HG02571 (cell line): Measurements from ENCODE around the gene GTF2H1.
A peak's percentile ranks its signal among the peaks of the same experiment; 100 is the strongest.
"Not testable (repeated sequence)": the region's sequence is repeated elsewhere in the genome, so short reads cannot be mapped to it uniquely, and the experiment has no call there.

Source experiments
- ATAC-seq: cut with Tn5 transposase; IDR thresholded peaks from one replicate; pipeline ENCODE4 v1.9.1; 2021; ENCODE audit warnings: mild to moderate bottlenecking, moderate library complexity; ENCODE audit not compliant: unreplicated experiment

GTF2H1 gene

DNA sequence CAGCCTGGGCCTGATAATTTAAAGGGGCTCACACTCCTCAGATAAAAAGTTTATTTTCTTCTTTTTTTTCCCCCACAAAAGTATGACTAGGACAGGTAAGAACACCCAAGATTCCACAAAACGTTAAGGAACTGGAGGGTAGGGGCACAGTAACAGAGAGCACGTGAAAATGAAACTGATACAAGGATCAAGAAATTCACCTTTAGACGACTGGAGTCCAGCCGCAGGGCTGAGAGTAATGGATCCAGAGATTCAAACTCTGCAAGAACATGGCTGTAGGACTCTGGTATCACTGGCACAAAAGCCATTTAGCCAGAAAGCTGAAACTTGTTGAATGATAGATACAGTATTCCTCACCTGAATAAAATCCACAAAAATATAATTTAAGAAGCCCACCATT is 4.8 kb upstream of the GTF2H1 start:
- no peak for ATAC-seq

GRCh38 chr11:18319914-18320313 is 2.5 kb upstream of the GTF2H1 start:
- no peak for ATAC-seq

DNA sequence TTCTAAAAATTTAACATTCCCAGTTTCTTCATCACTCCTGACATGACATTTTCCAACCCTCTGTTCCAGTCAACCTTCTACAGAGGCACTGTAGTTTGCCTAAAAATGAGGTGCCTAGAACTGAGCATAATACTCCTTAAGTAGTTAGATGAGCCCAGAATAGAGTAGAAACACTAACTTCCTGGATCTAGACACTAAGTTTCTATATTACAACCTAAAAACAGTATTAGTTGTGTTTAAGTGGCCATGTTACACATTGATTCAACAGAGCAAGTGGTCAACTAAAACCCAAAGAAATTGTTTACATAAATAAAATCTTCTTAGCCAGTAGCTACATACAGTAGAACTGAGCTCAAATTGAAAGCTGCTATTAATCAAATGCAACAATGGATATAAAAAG is 1.8 kb upstream of the GTF2H1 start:
- ATAC-seq = no peak

- ATAC-seq = peak; percentile 0
These were observed 794 bp upstream of the GTF2H1 start for GRCh38 chr11:18321578-18321968.

DNA sequence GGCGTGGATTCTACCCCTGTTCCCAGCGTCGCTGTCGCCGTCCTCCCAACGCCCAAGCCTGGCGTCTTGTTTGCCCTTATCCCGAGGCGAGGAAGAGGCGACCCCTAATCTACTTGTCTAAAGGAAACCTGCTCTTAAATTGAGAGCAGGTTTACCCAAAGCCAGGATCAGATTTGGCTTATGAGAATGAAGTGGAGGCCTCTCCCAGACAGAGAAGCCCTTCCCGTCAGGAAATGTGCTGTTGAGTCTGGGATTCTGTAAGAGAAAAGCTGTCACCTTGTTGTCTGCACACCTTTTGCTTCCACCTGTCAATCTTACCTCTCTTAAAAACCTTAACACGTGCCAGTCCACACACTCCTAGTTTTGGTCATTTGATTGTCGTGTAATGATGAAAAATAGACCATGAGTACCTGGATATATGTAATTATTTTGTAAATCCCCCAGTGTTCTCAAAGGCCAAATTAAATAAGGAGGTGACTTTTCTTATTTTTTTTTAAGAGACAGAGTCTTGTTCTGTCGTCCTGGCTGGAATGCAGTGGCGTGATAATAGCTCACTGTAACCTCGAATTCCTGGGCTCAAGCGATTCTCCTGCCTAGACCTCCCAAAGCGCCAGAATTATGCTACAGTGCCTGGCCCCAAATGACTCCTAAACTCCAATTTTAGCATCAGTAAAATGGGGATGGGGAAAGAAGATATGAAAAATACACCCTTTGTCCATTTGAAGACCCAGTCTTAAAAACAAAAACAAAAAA is 627 bp downstream of the GTF2H1 start:
- ATAC-seq = no peak

GRCh38 chr11:18323881-18324280 is 1.5 kb downstream of the GTF2H1 start:
- not testable (repeated sequence) for ATAC-seq

- ATAC-seq = no peak
These were observed 2.0 kb downstream of the GTF2H1 start for GRCh38 chr11:18324381-18324780.

DNA sequence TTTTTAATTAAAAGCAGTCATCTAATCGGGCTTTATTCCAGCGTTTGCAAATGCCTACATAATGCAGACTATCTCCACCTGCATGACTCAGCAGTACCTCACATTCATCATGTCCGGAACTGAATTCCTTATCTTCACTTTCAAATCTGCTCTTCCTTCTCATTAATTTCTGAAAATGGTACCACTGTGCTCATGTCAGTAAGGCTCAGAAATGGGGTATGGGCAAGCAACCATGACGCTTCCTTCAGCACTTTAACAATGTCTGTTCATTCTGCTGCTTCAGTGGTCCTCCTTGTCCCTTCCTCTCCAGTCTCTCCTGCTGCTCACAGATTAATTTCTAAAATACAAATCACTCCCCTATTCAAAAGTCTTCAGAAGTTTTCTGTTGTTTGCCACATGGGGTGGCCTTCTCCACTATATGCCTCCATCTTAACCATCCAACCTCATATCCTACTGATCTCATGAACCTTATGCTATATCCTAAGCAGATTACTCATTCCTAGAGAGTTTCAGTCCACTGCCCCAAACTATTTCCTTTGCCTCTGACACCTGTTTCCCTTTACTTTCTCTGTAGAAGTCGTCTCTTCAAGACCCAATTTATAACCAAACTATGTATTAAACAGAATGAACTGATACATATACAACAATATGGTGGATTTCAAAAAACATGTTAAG is 7.0 kb downstream of the GTF2H1 start:
- ATAC-seq = no peak

- ATAC-seq = no peak
These were observed 8.6 kb downstream of the GTF2H1 start for GRCh38 chr11:18330921-18331320.

- ATAC-seq = no peak
These were observed 9.9 kb downstream of the GTF2H1 start for GRCh38 chr11:18332302-18332701.

- no peak for ATAC-seq
These were observed 10.5 kb downstream of the GTF2H1 start for GRCh38 chr11:18332891-18333290.

DNA sequence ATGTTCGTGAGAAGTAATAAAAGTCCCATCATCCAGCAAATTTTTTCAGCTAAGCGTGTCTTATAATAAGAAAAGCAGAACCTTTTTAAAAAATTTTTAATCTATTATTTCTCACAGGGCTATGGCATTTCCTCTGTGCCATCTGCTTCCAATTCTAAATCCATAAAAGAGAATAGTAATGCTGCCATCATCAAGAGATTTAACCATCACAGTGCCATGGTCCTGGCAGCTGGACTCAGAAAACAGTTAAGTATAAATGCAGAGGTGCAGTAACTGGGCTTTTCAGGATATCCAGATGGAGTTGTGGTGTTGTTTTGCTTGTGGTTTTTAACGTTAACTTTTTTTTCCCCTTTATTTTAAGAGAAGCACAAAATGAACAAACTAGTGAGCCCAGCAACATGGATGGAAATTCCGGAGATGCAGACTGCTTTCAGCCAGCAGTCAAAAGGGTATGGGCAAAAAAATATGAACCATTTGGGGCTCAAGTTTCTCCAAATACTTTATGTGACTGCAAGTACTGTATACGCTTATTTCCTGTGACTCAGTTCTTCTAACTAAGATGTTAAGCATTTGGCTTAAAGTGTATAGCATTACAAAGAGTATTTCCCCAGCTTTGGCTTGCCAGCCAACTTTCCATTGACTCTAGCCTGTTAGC is 25.2 kb downstream of the GTF2H1 start:
- no peak for ATAC-seq

GRCh38 chr11:18352581-18352980 is 30.2 kb downstream of the GTF2H1 start:
- no peak for ATAC-seq

DNA sequence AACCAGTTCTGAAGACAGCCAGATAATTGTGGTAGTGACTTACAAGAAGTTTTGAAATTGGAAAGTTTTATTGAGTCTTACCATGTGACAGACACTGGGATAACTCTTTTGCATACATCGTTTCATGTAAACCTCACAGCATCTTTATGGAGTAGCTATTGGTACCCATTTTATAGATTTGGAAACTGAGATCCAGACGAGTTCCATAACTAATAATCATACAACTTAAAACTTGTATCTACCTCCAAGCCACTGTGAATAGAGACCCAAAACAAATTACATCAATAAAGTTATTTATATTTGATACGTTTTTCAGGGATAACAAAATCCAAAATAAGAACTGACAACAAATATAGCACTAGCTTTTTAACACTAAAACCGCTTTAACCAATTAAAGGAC is 36.3 kb downstream of the GTF2H1 start:
- ATAC-seq = no peak

GRCh38 chr11:18361154-18361553 is 38.8 kb downstream of the GTF2H1 start:
- ATAC-seq = no peak

DNA sequence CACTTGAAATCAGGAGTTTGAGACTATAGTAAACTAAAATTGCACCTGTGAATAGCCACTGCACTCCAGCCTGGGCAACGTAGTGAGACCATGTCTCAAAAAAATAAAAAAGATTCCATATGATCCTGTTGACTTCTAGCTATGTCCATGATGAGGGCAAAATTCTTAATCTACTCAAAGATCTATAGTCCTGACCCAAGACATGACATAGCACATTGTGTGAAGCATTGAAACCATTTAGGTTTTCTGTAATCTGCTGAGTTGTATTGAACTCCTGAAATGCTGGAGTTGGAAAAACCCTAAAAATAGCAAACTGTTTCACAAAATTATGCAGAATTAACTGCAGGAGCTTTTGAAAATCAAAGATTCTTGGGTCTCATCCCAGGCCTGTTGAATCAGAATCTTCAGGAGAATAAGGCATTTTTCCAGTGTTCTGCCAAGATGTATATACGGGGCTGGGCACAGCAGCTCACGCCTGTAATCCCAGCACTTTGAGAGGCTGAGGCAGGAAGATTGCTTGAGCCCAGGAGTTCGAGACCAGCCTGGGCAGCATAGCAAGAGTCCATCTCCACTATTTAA is 42.2 kb downstream of the GTF2H1 start:
- no peak for ATAC-seq

DNA sequence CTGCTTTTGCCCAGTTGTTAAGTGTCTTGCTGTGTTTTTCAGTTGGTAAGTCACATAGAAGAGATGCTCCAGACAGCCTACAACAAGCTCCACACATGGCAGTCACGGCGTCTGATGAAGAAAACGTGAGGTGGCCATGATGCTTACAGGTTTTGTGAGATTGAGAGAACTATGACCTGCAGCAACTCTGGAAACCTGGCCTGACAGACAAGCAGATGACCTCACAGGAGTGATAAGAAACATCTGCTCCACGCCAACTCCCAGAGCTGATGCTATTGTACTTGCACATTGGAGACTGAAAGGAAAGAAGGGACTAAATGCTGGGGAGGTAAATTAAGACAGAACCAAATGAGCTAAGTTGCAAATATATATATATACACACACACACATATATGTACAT is 43.4 kb downstream of the GTF2H1 start:
- no peak for ATAC-seq

DNA sequence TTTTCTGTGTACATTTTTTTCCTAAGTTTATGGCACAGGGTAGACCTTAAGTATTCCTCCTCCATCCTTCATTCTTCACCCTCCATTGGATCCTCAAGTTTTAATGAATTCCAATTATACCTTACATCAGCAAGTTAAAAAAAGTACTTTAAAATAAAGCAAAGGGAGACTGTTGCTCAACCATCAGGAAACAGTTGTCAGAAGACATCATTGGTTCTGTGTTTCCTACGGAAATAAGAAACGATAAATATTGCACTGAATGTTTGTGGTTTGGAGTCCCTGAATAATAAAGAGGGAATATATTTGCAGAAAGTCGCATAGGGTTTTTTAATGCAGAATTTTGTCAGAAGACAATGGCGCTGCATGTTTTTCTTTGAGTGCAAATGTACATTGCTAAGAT is 43.9 kb downstream of the GTF2H1 start:
- no peak for ATAC-seq

GRCh38 chr11:18367431-18367830 is 45.1 kb downstream of the GTF2H1 start:
- ATAC-seq = no peak

DNA sequence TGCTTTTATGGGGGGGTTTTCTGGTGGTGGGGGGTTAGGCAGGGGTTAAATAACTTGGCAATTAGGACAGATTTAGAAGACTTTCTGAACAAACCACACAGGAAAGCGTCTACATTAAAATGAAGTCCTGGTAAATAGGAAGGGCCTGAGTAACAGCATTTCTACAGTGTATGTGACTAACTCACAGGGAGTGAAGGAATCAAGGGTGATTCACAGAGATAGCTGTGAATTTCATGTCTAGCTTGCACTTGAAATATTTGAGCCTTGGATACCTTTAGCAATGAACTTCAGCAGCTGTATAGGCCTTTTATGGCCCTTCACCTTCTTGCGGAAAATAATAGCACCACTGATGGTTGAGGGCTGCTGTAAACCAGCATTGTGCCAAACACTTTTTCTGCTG is 45.9 kb downstream of the GTF2H1 start:
- no peak for ATAC-seq

DNA sequence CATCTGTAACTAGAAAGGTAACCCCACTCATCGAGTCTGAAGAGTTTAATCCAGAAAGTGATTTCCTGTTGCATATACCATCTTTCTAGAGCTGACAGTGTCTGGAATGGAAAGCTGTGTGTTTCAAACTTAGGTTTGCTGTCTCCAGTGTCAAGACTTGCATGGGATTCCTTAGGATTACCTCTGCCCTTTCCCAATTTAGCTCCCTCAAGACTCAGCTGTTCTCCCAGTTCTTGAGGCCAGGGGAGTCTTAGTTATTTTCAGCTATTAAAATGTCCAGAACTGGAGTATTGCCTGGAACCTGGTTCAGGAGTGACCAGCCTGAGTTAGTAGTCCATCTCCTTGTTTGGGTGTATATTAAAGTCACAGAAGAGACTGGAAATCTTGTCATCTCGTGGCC is 47.0 kb downstream of the GTF2H1 start:
- ATAC-seq = no peak

DNA sequence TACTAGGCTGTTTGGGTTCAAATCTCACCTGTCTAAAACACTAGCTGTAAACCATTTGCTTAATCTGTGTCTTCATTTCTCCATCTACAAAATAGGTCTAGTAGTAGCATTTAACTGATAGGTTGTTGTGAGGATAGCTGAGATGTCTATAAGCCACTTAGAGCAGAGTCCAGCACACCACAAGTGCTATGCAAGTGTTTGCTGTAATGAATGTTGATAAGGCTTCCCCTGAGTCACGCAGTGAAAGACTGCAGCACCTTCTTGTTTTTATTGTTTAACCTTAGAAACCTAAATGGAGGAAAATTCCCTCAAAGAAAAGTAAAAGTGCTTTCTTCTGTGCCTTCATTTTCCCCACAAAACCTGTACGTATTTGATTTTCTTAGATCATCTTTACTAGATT is 48.9 kb downstream of the GTF2H1 start:
- ATAC-seq = no peak
